HL-60 (cell line): ENCODE results near the gene NBL1.

ENCODE experiments used
- CTCF ChIP-seq: IDR thresholded peaks from one replicate; pipeline ENCODE4 v1.5.1; 2011; ENCODE audit warnings: low read length, control low read depth, inconsistent platforms; ENCODE audit not compliant: insufficient read depth
- GABPA ChIP-seq: IDR thresholded peaks from 2 replicates; pipeline ENCODE4 v1.6.1; 2012; ENCODE audit warnings: low read depth
- POLR2AphosphoS5 ChIP-seq: IDR thresholded peaks from 2 replicates; pipeline ENCODE4 v1.6.1; 2012; ENCODE audit warnings: low read depth
- REST ChIP-seq: IDR thresholded peaks from 2 replicates; pipeline ENCODE4 v1.6.1; 2012; ENCODE audit warnings: low read depth; ENCODE audit not compliant: insufficient replicate concordance

- TF ChIP-seq CTCF (no peak), GABPA (no peak), POLR2AphosphoS5 (no peak), REST (no peak)
These were observed 37.1 kb upstream of the NBL1 start for GRCh38 chr1:19606817-19607642.
